Neural cell (in vitro differentiated cells): ENCODE results near the gene HPS1.

Experiments used
- CTCF ChIP-seq: fragments of 450-650 bp; IDR thresholded peaks from 2 replicates; pipeline ENCODE4 v1.5.1; 2014; ENCODE audit warnings: antibody characterized with exemption, mild to moderate bottlenecking, moderate library complexity; ENCODE audit not compliant: poor library complexity, severe bottlenecking
- EP300 ChIP-seq: fragments of 450-650 bp; conservative IDR thresholded peaks from 2 replicates; pipeline ENCODE4 v1.6.1; 2014; ENCODE audit warnings: antibody characterized with exemption, mild to moderate bottlenecking, moderate library complexity; ENCODE audit not compliant: poor library complexity, severe bottlenecking
- EZH2 ChIP-seq: fragments of 200-600, 300-800 bp; shearing (Covaris generic), sonication (generic); IDR thresholded peaks from 2 replicates; pipeline ENCODE4 v1.6.1; 2014; ENCODE audit warnings: antibody characterized with exemption, low read length, borderline replicate concordance, mild to moderate bottlenecking; ENCODE audit not compliant: insufficient read depth, poor library complexity, severe bottlenecking
- MXI1 ChIP-seq: fragments of 450-650 bp; conservative IDR thresholded peaks from 2 replicates; pipeline ENCODE4 v1.6.1; 2014; ENCODE audit warnings: antibody characterized with exemption, mild to moderate bottlenecking; ENCODE audit not compliant: poor library complexity, severe bottlenecking
- POLR2AphosphoS5 ChIP-seq: IDR thresholded peaks from 2 replicates; pipeline ENCODE4 v1.6.1; 2012
- RAD21 ChIP-seq: fragments of 450-650 bp; conservative IDR thresholded peaks from 2 replicates; pipeline ENCODE4 v1.6.1; 2014; ENCODE audit warnings: antibody characterized with exemption, mild to moderate bottlenecking, moderate library complexity
- REST ChIP-seq: IDR thresholded peaks from 2 replicates; pipeline ENCODE4 v1.6.1; 2012; ENCODE audit warnings: borderline replicate concordance
- SMC3 ChIP-seq: fragments of 450-650 bp; conservative IDR thresholded peaks from 2 replicates; pipeline ENCODE4 v1.6.1; 2014; ENCODE audit warnings: antibody characterized with exemption, mild to moderate bottlenecking, moderate library complexity; ENCODE audit not compliant: poor library complexity
- TAF1 ChIP-seq: IDR thresholded peaks from 2 replicates; pipeline ENCODE4 v1.6.1; 2012; ENCODE audit warnings: low read depth

GRCh38 chr10:98465866-98466265 is 19.1 kb upstream of the HPS1 start:
- TF ChIP-seq CTCF (no peak), EZH2 (no peak), POLR2AphosphoS5 (no peak), REST (no peak), RAD21 (no peak), TAF1 (no peak), EP300 (no peak), MXI1 (no peak), SMC3 (no peak)
